ENCODE results near the gene THADA.

DNA sequence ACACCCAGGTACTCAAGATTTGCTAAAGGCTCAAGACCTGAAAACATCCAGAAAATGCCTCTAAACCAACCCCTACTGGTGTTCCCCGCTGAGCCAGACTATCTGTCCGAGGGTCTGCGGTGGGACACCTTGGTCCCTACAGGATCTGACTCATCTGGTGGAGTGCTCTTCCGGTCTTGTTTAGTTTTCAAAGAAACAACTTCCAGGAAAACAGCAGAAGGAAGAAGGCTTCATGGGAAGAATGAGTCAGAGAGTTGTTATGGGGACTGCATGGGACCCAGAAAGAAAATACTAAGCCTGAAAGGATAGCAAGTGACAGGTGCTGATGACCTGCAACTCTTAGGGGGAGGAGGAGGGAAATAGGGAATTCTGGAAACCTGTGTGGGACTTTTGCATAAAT, 410.7 kb downstream of the THADA start:
- TF ChIP-seq ZNF274 (IDR thresholded peaks at IDR 0.05; ENCODE audit: low read depth, low read length) (no peak), YY1 (IDR thresholded peaks at IDR 0.05; ENCODE audit: insufficient read depth, insufficient read length) (no peak), SUZ12 (IDR thresholded peaks at IDR 0.05; ENCODE audit: extremely low read depth, insufficient read depth, insufficient read length) (no peak)

All from NT2/D1 (cell line).